KOPT-K1 (cell line): ENCODE results near the gene INHBA.

ENCODE experiments used
- H3K27ac ChIP-seq: fragments of 200-600 bp; sonication (generic); 2 replicates; pipeline ENCODE4 v1.5.1; 2016; ENCODE audit warnings: antibody characterized with exemption, mild to moderate bottlenecking, low read depth, low read length; ENCODE audit not compliant: poor library complexity, severe bottlenecking
- H3K36me3 ChIP-seq: fragments of 200-600 bp; sonication (generic); 2 replicates; pipeline ENCODE4 v1.5.1; 2017; ENCODE audit warnings: antibody characterized with exemption, mild to moderate bottlenecking, low read length, moderate library complexity; ENCODE audit not compliant: insufficient read depth
- H3K9me3 ChIP-seq: fragments of 200-600 bp; sonication (generic); 2 replicates; pipeline ENCODE4 v1.5.1; 2017; ENCODE audit warnings: antibody characterized with exemption, low read length, mild to moderate bottlenecking; ENCODE audit not compliant: insufficient read depth, poor library complexity, severe bottlenecking

The INHBA gene

DNA sequence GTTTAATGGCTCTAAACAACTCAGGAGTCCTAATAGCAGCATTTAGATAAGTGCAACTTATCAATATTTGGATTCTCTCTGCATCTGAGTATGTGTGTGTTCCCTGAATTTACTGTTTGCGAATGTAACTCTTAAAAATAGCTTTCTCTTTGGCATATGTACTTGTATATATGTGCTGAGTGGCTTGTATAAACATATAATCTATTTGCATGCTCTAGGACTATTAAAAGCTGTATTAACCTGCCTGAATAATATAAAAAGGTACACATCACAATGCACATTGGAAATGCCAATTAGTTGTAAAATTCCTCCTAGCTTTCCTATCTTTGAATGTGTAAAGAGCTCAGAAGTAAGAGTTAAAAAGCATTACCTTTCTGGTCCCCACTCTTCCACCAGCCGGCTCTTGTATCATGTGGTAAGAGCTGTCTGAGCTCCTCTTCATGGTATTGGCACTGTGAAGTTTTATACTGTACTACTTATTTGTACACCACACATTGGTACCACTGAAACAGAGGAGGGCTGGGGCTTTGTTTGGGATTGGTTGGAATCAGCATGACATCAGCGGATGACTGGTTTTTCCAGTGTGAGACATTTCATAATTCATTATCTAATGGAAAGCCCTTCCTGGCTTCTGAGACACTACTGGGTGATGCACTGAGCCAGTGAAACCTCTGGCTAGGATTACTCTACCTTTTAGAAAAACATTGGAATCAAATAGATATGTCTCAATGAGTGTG is at the start of gene INHBA:
TSS of gene INHBA (minus strand) at position 456 of the 737 bp plus-strand sequence. CDS start 2,716 bp downstream, outside the sequence.
- H3K9me3 ChIP-seq: no peaks in the 10 kb centered on the region
- H3K36me3 ChIP-seq: no peaks in the 10 kb centered on the region
- no peak within 1 kb of the TSS for H3K27ac ChIP-seq

DNA sequence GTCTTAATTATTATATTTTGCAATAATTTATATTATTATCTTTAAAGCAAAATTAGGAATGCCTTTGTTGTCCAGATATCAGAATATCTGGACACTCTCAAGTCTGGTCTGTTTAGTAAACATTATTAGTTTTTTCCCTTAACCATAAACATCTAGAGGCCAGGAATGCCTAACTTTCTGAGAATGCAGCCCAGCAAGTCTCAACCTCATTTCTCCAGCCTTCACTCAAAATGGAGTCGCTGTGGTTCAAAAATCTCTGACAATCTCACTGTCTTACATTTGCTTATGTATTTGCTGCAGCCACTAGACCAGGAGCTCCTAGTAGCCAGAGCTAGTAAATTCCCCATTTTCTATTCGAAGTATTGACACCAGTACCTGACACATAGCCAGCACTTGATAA is 49.7 kb upstream of the INHBA start:
- Histone ChIP-seq H3K27ac (no peak overlapping the region), H3K9me3 (peaks cover 30% of the 10 kb centered on the region), H3K36me3 (no peaks in the 10 kb centered on the region)

- Histone ChIP-seq H3K27ac (no peak overlapping the region), H3K36me3 (no peaks in the 10 kb centered on the region), H3K9me3 (peaks cover 13% of the 10 kb centered on the region)
Observed at GRCh38 chr7:41750661-41751540, 48.0 kb upstream of the INHBA start.

DNA sequence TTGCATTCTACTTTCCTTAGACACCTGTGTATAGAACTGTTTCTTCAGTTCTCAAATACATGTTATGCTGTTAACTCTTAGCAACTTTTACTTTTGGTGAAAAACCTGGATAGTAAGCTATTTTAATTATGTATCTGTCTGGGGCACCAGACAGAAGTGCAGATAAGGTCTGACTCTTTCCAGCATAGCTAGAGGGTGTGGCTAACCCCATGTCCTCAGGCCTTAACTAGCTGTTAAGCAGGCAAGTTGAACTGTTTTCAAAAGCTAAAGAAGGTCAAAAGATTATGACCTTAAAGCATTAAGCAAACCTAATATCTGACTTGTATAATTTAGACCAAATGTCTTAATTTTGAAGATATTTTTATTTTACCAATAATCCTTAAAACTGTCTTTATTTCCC is 45.1 kb upstream of the INHBA start:
- Histone ChIP-seq H3K9me3 (no peaks in the 10 kb centered on the region), H3K27ac (no peak overlapping the region), H3K36me3 (no peaks in the 10 kb centered on the region)

GRCh38 chr7:41745451-41745850 is 42.6 kb upstream of the INHBA start:
- H3K27ac ChIP-seq: no peak overlapping the region
- peaks cover 5% of the 10 kb centered on the region for H3K9me3 ChIP-seq
- no peaks in the 10 kb centered on the region for H3K36me3 ChIP-seq

DNA sequence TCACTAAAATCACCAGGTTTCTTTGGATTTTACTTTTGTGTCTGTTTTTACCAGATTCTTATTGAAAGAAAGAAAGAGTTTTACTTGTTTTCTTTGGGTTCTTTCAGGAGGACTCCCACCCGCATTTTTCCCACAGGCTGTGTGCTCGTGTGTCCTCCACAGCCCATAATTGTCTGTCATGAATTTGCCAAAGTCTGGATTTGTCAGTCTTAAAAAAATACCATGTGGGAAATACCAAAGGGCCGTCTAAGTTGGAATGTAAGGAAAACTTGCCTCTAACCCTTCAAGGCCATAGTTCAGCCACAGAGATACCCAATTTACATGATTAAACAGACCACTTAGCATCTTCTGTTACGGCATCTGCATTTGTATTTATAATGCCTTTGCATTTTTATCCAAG is 41.3 kb upstream of the INHBA start:
- Histone ChIP-seq H3K27ac (no peak overlapping the region), H3K9me3 (peaks cover 5% of the 10 kb centered on the region), H3K36me3 (no peaks in the 10 kb centered on the region)

DNA sequence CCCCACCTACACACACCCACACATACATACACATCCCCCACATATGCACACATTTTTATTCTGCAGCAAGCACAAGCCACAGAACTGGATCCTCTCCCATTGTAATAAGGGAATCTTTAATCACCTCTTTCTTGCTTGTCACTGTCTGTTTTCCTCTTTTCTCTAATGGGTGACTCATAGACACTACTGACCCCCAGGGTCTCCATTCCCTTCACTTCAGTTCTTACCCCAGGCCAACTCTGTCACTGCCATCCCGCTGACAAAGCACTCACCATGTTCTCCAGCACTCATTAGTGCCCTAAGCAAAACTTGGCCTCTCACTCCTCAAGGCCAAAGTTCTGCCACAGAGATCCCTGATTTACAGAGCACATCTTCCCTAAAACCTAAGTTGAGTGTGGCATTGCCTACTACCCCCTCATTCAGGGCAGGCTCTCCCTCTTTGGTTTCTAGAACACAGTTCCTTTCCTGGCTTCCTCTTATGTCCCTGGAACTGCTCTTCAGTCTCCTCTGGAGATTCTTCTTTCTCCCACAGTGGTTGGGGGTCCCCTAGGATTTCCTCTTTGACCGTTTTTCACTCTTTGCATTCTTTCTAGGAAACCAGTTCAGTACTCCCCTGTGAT is 39.6 kb upstream of the INHBA start:
- Histone ChIP-seq H3K27ac (no peak overlapping the region), H3K36me3 (no peaks in the 10 kb centered on the region), H3K9me3 (peaks cover 5% of the 10 kb centered on the region)

DNA sequence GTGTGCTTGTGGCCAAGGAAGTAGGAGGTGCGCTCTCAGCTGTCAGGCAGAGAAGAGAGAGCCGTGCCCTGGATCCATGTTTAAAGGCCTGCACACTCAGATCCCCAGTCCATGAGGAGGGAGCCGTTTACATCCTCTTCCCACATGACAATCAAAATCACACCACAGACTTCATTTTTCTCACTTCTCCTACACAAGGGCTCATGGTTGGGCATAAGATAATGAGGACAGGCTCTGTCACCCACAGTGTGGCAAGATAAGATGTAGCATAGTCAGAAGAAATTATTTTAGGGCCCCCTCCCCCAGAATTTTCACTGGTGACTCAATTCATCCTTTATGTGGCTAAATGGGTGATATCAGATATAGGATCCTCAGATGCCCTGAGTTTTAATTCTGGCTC is 35.9 kb upstream of the INHBA start:
- H3K36me3 ChIP-seq: no peaks in the 10 kb centered on the region
- peaks cover 5% of the 10 kb centered on the region for H3K9me3 ChIP-seq
- no peak overlapping the region for H3K27ac ChIP-seq

- H3K36me3 ChIP-seq: no peaks in the 10 kb centered on the region
- peaks cover 5% of the 10 kb centered on the region for H3K9me3 ChIP-seq
- no peak overlapping the region for H3K27ac ChIP-seq
Observed at GRCh38 chr7:41738336-41738735, 35.4 kb upstream of the INHBA start.

- H3K27ac ChIP-seq: no peak overlapping the region
Observed at GRCh38 chr7:41735206-41735605, 32.3 kb upstream of the INHBA start.

GRCh38 chr7:41732843-41733306 is 30.0 kb upstream of the INHBA start:
- Histone ChIP-seq H3K9me3 (no peaks in the 10 kb centered on the region), H3K27ac (no peak overlapping the region), H3K36me3 (no peaks in the 10 kb centered on the region)

More at GRCh38 chr7:41735206-41735605, 32.3 kb upstream of the INHBA start:
- Histone ChIP-seq H3K9me3 (no peaks in the 10 kb centered on the region), H3K36me3 (no peaks in the 10 kb centered on the region)

- no peaks in the 10 kb centered on the region for H3K36me3 ChIP-seq
- no peak overlapping the region for H3K27ac ChIP-seq
- no peaks in the 10 kb centered on the region for H3K9me3 ChIP-seq
Observed at GRCh38 chr7:41732436-41732785, 29.5 kb upstream of the INHBA start.

- H3K27ac ChIP-seq: no peak overlapping the region
- no peaks in the 10 kb centered on the region for H3K9me3 ChIP-seq
- no peaks in the 10 kb centered on the region for H3K36me3 ChIP-seq
Observed at GRCh38 chr7:41731493-41732435, 28.9 kb upstream of the INHBA start.

DNA sequence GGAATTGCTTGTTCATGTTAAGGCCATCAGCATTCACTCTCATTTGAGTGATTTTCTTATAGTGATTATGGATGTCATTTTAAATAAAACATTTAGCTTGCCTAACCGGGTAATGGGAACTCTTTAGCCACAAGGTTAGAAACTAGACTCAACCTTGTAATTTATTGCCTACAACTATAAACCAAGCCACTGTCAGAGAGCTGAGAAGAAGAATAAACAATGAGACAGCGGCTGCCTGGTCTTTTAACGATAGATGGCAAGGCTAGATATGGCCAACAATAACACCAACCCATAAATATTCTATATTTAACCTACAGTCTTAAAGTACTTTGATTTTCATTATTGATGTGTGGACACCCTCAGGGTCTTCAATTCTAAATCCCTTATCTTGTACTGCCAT is 27.8 kb upstream of the INHBA start:
- no peaks in the 10 kb centered on the region for H3K9me3 ChIP-seq
- H3K27ac ChIP-seq: no peak overlapping the region
- no peaks in the 10 kb centered on the region for H3K36me3 ChIP-seq
